GM19193 (cell line): Measurements from ENCODE around the gene GPATCH4.

ENCODE experiments used
- POLR2A ChIP-seq: IDR thresholded peaks from 4 replicates; pipeline ENCODE4 v1.6.1; 2011; ENCODE audit not compliant: insufficient read depth, insufficient read length; ENCODE audit errors: extremely low read depth

The GPATCH4 gene

DNA sequence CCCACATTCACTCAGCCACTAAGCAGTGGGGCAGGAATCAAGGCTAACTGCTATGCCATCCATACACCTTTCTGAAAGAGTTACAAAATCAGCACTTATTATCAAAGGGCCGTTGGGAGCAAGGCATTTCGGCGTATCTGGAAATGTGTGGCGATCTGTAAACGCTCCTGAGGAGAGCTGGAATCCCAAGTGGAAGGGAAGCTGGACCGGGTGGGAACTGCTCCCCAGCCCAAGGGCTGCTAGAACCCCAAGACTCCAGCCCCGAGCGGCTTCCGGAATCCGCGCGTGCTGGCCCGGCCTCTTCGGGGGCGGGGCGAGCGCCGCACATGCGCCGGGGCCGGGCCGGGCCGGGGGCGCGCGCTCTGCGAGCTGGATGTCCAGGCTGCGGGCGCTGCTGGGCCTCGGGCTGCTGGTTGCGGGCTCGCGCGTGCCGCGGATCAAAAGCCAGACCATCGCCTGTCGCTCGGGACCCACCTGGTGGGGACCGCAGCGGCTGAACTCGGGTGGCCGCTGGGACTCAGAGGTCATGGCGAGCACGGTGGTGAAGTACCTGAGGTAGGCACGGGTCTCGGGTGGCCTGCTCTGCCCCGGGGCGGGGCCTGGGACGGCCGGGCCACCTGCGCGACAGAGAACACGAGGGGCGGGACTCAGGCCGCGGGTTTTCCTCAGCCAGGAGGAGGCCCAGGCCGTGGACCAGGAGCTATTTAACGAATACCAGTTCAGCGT lies 9.7 kb downstream of the GPATCH4 start, which contains the start of gene NAXE:
Gene NAXE, plus strand, starts transcription at position 345 of the 726 bp plus-strand sequence. Its CDS starts 29 bp downstream, at position 374.
- peak; percentile 95 for TF ChIP-seq POLR2A

DNA sequence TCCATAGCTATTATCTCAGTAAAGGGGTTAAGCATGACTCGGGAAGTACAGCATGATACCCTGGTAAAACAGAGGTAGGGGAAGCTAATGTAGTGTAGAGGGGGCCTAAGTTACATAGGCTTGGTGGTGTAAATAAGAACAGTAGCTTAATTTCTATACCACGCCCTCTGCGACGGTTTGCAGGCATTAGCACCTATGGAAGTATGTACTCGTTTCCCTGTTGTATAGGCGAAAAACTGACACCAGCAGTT lies 10.2 kb downstream of the GPATCH4 start:
- TF ChIP-seq POLR2A: no peak

DNA sequence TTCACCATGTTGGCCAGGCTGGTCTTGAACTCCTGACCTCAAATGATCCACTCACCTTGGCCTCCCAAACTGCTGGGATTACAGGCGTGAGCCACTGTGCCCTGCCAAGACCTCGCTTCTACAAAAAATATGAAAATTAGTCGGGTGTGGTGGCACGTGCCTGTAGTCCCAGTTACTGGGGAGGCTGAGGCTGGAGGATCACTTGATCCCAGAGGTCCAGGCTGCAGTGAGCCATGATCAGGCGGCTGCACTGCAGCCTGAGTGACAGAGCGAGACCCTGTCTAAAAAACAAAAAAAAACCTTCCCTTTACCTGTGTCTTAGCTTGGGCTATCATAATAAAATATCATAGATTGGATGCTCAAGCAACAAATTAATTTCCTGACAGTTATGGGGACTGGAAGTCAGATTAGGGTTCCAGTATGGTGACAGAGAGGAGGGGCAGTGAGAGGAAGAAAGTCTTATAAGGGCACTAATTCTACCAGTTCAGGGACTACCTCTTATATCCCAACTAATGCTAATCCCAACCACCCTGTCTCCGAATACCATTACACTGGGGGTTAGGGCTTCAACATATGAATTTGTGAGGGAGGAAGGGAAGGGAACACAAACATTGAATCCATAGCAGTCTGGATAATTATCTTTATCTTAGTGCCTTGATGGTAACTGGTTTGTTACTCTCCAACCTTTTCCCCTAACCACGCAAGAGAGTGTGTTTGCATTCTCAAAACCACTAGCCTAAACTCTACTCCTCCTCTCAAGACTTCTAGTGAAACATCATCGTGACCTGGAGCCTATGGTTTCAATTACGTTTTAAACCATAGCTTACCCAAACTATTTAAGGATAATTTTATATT lies 10.7 kb downstream of the GPATCH4 start:
- no peak for TF ChIP-seq POLR2A

DNA sequence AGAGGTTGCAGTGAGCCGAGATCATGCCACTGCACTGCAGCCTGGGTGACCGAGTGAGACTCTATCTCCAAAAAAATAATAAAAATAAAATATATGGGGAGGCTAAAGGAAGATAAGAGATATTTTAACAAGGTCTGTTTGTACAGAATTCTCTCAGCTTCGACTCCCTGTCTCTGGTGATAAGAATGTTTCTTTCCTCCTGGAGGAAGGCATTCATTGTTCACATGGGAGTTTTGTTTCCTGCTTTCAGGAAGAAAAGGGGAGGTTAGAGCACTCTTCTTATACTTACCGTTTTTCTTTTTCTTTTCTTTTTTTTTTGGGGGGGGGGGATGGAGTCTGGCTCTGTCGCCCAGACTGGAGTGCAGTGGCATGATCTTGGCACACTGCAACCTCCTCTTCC lies 11.7 kb downstream of the GPATCH4 start:
- no peak for TF ChIP-seq POLR2A

DNA sequence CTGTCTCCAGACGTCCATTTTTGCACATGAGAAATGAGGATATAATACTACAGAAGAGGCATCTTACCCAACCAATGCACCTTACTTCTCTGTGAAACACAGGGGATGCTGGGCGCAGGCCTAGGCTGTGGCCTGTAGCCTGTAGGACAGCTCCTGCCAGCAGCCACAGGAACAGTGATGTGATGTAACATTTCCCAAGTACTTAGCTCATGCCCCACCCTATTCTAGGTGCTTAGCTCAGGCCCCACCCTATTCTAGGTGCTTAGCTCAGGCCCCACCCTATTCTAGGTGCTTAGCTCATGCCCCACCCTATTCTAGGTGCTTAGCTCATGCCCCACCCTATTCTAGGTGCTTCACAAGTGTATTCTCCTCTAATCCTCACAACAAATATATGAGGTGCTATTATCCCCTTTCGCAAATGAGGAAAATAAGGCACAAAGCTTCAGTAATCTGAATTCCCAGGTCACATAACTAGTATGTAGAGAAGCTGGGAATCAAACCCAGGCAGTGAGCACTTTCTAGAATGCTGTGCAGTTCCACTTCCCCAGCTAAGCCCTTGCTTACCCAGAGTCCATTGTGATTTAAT lies 14.3 kb downstream of the GPATCH4 start:
- no peak for TF ChIP-seq POLR2A

DNA sequence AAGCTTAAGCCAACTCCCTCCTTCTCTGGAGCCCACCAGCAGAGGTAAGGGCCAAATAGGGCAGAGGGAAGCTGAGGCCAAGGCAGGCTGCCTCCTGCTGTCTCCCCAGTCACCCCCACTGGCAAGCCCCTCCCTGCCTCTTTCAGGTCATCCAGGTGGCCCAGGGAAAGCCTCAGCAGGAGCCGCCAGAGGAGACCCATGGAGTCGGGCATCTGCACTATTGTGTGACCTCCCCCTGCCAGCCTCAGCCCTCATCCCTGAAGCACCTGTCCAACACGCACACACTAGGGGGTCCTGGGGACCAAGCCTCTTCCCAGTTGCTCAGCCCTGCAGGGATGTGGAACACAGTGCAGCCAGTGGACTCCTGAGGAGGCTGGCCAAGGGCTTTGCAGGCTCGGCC lies 15.0 kb downstream of the GPATCH4 start:
- TF ChIP-seq POLR2A: no peak

DNA sequence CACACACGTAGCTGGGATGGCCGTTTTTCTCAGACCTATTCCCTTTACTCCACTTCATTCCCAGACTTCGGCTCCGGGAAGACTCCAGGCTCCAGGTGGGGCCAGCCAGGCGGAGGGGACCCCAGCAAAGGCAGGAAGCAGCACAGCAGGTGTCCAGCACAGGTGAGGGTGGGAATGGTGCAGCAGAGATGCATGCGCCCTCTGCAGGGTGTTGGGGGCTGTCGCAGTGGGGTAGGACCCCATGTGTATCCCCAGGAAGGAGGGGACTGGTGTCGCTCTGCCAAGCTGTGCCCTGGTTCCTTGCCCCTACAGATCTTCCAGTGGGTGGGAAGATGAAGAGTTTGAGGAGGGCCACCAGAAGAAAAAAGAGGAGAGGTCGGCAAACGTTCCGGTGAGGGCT lies 16.5 kb downstream of the GPATCH4 start:
- TF ChIP-seq POLR2A: no peak

DNA sequence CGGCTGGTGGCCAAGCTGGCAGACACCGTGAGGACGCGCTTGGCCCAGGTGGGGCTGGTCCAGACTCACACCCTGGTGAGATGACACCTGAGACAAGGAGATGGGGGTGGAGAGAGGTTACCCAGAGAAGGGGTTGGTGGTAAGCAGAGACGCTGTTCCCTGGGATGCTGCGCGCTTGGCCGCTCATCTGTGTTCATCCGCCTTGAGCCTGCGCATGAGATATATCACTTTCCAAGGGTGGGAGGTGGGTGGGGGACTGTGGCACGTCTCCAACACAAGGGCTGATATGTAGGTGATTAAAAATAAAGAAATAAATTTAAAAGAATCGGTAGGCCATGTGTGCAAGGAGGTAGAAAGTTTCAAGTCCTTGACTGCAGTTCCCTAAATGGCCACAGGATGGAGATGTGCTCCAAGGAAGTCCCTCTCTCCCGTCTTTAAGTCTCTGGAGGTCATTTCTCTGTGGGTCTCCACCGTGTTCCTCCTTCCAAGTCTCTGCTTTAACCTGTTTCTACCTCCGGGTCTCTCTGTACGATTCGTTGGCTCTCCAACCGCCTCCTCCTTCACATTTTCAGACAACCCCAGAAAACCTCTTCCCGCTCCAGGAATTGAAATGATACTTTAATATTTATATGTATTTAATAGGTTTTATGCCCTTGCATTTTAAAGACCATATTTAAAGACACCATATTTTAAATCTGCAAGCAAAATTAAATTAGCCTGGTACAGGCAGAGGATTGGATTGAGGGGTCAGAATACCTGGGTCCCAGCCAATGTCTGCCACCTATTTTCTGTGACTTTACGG lies 17.3 kb downstream of the GPATCH4 start:
- no peak for TF ChIP-seq POLR2A

DNA sequence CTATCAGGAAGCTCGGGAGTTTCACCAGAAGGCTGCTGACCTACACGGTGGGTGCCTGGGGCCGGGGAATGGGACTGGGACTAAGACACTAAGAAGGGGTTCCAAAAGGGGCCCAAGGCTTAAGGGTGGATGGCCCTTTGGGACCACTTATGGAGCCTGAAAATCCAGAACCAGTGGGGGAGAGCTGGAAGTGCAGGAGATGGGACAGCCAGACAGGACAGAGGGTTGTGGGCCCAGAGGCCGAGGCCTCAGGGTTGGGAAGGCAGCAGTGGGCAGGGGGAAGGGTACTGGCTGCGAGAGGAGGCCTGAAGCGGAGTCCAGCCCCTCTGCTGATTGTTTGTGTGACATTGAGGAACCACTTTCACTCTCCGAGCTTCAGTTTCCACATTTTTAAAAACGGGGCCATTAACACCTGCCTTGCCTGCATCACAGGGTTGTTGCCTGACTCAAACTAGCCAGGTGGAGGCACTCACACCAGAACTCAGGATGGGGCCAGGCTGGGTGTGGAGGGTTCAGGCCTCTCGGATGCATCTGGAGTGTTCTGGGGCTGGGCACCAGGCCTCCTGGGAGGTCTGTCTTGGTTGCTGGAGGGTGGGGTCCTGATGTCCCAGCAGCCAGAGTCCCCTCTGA lies 18.8 kb downstream of the GPATCH4 start:
- no peak for TF ChIP-seq POLR2A

DNA sequence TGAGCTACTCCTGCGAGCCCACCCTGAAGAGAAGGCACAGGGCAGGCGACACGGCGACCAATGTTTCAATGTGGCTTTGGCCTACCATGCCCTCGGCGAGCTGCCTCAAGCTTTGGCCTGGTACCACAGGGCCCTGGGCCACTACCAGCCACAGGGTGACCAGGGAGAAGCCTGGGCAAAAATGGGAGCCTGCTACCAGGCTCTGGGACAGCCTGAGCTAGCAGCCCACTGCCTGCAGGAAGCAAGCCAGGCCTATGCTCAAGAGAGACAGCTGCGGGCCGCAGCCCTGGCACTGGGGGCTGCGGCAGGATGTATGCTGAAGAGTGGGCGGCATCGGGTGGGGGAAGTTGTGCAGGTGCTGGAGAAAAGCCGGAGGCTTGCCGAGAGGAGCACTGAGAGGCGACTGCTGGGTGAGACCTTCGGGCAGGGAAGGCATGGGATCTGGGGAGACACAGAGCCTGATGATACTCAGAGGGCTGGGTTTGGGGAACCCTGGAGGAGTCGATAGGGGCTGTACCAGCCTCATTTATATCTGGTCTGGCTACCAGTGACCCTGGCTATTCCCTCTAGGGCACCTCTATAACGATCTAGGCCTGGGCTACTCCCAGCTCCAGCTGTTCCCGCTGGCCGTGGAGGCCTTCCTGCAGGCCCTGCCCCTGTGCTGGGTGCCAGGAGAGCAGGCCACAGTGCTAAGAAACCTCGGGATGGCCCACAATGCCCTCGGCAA lies 19.5 kb downstream of the GPATCH4 start:
- no peak for TF ChIP-seq POLR2A

DNA sequence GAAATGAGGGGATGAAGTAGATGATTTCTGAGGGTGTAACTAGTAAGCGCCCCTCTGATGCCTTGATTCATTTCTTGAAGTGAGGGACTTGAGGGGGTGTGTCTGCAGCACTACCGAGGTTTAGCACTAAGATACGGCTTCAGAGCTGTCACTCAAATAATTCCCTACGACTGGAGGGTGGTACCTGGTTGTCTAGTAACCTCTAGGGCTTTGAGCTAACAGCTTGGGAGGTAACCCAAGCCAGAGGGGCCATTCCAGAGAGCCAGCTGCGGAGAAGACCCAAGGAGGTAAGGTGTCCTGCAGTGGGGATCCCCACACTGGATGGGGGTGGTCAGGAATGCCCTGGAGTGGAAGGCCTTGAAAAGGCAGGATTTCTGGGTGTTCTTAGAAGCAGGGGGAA lies 21.8 kb downstream of the GPATCH4 start, which contains the start of gene TTC24:
Gene TTC24, plus strand, starts transcription at position 252 of the 400 bp plus-strand sequence. CDS start 1,642 bp downstream, outside the sequence.
- no peak for TF ChIP-seq POLR2A

DNA sequence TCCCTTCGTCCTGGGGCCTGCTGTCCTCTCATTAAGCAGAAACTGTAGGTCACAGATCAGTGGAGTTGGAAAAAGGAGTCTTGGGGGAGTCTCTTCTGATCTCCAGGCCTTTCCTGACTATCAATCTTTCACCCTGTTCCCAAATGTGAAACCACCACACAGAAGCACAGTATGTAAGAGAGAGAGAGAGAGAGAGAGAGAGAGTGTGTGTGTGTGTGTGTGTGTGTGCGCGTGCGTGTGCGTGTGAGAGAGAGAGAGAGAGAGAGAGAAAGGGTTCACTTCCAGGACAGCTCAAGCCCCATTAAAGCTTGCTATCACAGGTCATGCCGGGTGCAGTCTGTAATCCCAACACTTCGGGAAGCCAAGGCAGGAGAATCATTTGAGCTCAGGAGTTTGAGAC lies 23.2 kb downstream of the GPATCH4 start:
- TF ChIP-seq POLR2A: no peak

DNA sequence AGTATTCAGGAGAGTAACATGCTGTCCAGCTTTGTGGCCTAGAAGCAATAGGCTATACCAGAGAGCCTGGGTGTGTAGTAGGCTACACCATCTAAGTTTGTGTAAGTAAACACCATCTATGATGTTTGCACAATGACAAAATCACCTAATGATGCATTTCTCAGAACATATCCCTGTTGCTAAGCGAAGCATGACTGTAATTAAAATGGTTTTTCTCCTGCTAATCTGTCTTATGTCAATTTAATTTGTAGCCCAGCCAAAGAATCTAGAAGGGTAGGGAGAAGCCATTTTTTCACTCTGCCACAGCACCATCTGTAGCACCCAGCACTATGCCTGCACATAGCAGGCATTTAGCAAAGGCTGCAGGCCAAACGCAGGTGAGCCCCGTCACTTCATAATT lies 23.7 kb downstream of the GPATCH4 start:
- no peak for TF ChIP-seq POLR2A
